Cardiac fibroblast (primary cell): Measurements from ENCODE around the gene PIAS3.

Experiments
- DNase-seq, 2 donors: peaks; one replicate each; pipeline versions ENCODE4 v3.0.0 to v3.0.0-alpha.2; 2010; ENCODE audit warnings: low read depth in 2 of 2
- H3K4me3 ChIP-seq, 2 donors: replicated peaks in 1 of 2; 1 replicate in 1 of 2; 2 replicates in 1 of 2; pipeline ENCODE4 v1.5.1; 2011; ENCODE audit warnings: low read depth in 2 of 2, low read length in 2 of 2, mild to moderate bottlenecking in 2 of 2, moderate library complexity in 1 of 2
- CTCF ChIP-seq: IDR thresholded peaks from one replicate; pipeline ENCODE4 v1.5.1; 2011; ENCODE audit warnings: low read depth, mild to moderate bottlenecking, low read length, inconsistent platforms

The PIAS3 gene

GRCh38 chr1:145858901-145859490, at the start of gene PIAS3:
Gene PIAS3 (minus strand): TSS chr1:145859081. CDS start chr1:145858990, 91 bp downstream.
- TF ChIP-seq CTCF: no peak
- peak within 1 kb of the TSS; percentile 74 to 77 for H3K4me3 ChIP-seq
- peak; percentile 94 to 97 for DNase-seq

GRCh38 chr1:145908653-145909052, 49.8 kb upstream of the PIAS3 start:
- peak; percentile 42 to 89 for DNase-seq
- peak overlapping the region; percentile 9 to 15 for H3K4me3 ChIP-seq

GRCh38 chr1:145906954-145907753, 48.3 kb upstream of the PIAS3 start:
- peak; percentile 59 to 61 for DNase-seq
- no peak for TF ChIP-seq CTCF
- no peak overlapping the region for H3K4me3 ChIP-seq

More at GRCh38 chr1:145908653-145909052, 49.8 kb upstream of the PIAS3 start:
- no peak for TF ChIP-seq CTCF

GRCh38 chr1:145901312-145902021, 42.6 kb upstream of the PIAS3 start:
- TF ChIP-seq CTCF: no peak
- H3K4me3 ChIP-seq: no peak overlapping the region
- no peak for DNase-seq

- DNase-seq: no peak
- TF ChIP-seq CTCF: no peak
- no peak overlapping the region for H3K4me3 ChIP-seq
Measured at GRCh38 chr1:145898756-145899155, 39.9 kb upstream of the PIAS3 start.

- no peak for DNase-seq
- H3K4me3 ChIP-seq: no peak overlapping the region
- TF ChIP-seq CTCF: no peak
Measured at GRCh38 chr1:145897969-145898368, 39.1 kb upstream of the PIAS3 start.
